ENCODE measurements around the gene CHCHD3. TPM values are rescaled to one million over a fixed set of nuclear protein-coding genes. Genes with fewer than 3 reads are reported as not detected.

The CHCHD3 gene
- total RNA-seq, 1 donor from 2014 or later, result 62.1 TPM

DNA sequence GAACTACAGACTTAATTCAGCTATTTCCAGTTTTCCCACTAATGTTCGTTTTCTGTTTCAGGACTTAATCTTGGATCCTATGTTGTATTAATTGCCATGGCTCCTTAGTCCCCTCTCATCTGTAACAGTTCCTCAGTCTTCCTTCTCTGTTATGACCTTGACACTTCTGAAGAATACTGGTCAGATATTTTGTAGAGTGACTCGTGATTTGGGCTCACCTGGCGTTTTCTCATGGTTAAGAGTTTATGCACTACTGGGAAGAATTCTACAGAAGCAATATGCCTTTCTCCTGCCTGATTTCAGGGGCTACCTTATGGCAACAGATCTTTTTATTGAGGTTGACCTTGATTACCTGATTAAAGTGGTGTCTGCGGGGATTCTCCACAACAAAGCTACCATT is 239.4 kb downstream of the CHCHD3 start:
- H3K4me3 ChIP-seq (ENCODE audit: low read depth, low read length), result no peak overlapping the region
- no peak for FAIRE-seq
- TF ChIP-seq CTCF (IDR thresholded peaks at IDR 0.05; ENCODE audit: insufficient read depth, low read length, severe bottlenecking), result no peak
- H3K27me3 ChIP-seq (ENCODE audit: control insufficient read depth, insufficient read depth, low read length), result no peaks in the 10 kb centered on the region
- no peak for DNase-seq (ENCODE audit: low read depth)
- H3K36me3 ChIP-seq (ENCODE audit: control insufficient read depth, insufficient read depth, low read length), result no peaks in the 10 kb centered on the region

DNA sequence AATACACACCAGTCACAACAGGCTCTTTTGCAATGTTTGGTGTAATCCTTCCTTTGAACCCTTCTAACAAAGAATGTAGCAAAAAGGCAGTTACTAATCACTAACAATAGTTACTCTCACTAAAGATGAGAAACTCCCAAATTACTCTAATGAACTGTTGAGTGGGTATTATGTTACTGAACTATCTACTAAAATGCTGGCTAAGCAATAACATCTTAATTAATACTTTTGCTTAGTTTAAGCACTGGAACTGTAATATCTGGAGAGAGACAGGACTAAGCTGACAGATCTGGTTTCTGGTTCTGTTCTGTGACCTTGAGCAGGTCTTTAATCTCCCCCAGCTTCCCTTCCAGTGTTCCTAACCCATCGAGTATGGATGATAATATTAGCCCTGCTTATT is 241.7 kb downstream of the CHCHD3 start:
- Histone ChIP-seq H3K36me3 (ENCODE audit: control insufficient read depth, insufficient read depth, low read length) (peaks cover 1% of the 10 kb centered on the region), H3K4me3 (ENCODE audit: low read depth, low read length) (no peak overlapping the region), H3K27me3 (ENCODE audit: control insufficient read depth, insufficient read depth, low read length) (no peaks in the 10 kb centered on the region)
- no peak for TF ChIP-seq CTCF (IDR thresholded peaks at IDR 0.05; ENCODE audit: insufficient read depth, low read length, severe bottlenecking)
- no peak for DNase-seq (ENCODE audit: low read depth)
- no peak for FAIRE-seq

DNA sequence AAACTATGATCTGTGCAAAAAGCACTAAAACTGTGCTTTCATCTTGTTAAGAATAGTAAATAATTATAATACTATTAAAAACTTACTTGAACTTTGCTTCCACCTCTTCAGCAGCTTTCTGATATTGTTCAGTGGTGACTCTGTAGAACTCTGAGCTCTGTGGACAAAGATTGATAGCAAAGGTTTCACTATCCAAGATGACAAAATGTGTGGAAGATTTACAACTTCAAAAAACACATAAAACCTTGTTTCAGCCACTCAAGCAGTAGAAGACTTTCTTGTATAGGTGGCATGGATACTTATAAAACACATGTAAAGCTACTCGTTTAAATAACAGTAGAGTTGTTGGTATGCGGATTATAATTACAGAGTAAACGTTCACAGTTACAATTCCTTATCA is 243.6 kb downstream of the CHCHD3 start:
- Histone ChIP-seq H3K36me3 (ENCODE audit: control insufficient read depth, insufficient read depth, low read length) (peaks cover 1% of the 10 kb centered on the region), H3K4me3 (ENCODE audit: low read depth, low read length) (no peak overlapping the region), H3K27me3 (ENCODE audit: control insufficient read depth, insufficient read depth, low read length) (no peaks in the 10 kb centered on the region)
- no peak for DNase-seq (ENCODE audit: low read depth)
- no peak for TF ChIP-seq CTCF (IDR thresholded peaks at IDR 0.05; ENCODE audit: insufficient read depth, low read length, severe bottlenecking)
- no peak for FAIRE-seq

- peaks cover 1% of the 10 kb centered on the region for H3K36me3 ChIP-seq (ENCODE audit: control insufficient read depth, insufficient read depth, low read length)
- no peak overlapping the region for H3K4me3 ChIP-seq (ENCODE audit: low read depth, low read length)
- FAIRE-seq (no peak), DNase-seq (ENCODE audit: low read depth) (no peak)
- no peak for TF ChIP-seq CTCF (IDR thresholded peaks at IDR 0.05; ENCODE audit: insufficient read depth, low read length, severe bottlenecking)
- H3K27me3 ChIP-seq (ENCODE audit: control insufficient read depth, insufficient read depth, low read length), result no peaks in the 10 kb centered on the region
These were observed 244.4 kb downstream of the CHCHD3 start for GRCh38 chr7:132837529-132837928.

- H3K4me3 ChIP-seq (ENCODE audit: low read depth, low read length), result no peak overlapping the region
- no peaks in the 10 kb centered on the region for H3K27me3 ChIP-seq (ENCODE audit: control insufficient read depth, insufficient read depth, low read length)
- DNase-seq (ENCODE audit: low read depth) (peak; percentile 16), FAIRE-seq (no peak)
- no peak for TF ChIP-seq CTCF (IDR thresholded peaks at IDR 0.05; ENCODE audit: insufficient read depth, low read length, severe bottlenecking)
- peaks cover 1% of the 10 kb centered on the region for H3K36me3 ChIP-seq (ENCODE audit: control insufficient read depth, insufficient read depth, low read length)
These were observed 245.1 kb downstream of the CHCHD3 start for GRCh38 chr7:132836746-132837145.

GRCh38 chr7:132830941-132831340 is 250.9 kb downstream of the CHCHD3 start:
- DNase-seq (ENCODE audit: low read depth) (no peak), FAIRE-seq (no peak)
- Histone ChIP-seq H3K36me3 (ENCODE audit: control insufficient read depth, insufficient read depth, low read length) (peaks cover 1% of the 10 kb centered on the region), H3K27me3 (ENCODE audit: control insufficient read depth, insufficient read depth, low read length) (no peaks in the 10 kb centered on the region), H3K4me3 (ENCODE audit: low read depth, low read length) (no peak overlapping the region)
- no peak for TF ChIP-seq CTCF (IDR thresholded peaks at IDR 0.05; ENCODE audit: insufficient read depth, low read length, severe bottlenecking)

All from bronchial epithelial cell (primary cell).